ENCODE measurements around the gene LRRC41. TPM values are rescaled to one million over a fixed set of nuclear protein-coding genes. Genes with fewer than 3 reads are reported as not detected.

Gene LRRC41
- total and polyA plus RNA-seq, 4 donors, result 21.6 to 63.0 (median 50.3) TPM

- ATAC-seq (ENCODE audit: insufficient read depth, low FRiP score) (no peak), DNase-seq (no peak)
- no peaks in the 10 kb centered on the region for H3K4me1 ChIP-seq (ENCODE audit: control insufficient read depth in 5 of 5, insufficient read depth in 5 of 5, low read length in 5 of 5)
- WGBS, 2 donors, result 90 to 98% methylated on average over 1 of the region's 1 CpG
- no peaks in the 10 kb centered on the region for H3K9me3 ChIP-seq (ENCODE audit: control insufficient read depth in 4 of 4, insufficient read depth in 3 of 4, low read length in 3 of 4)
- no peak overlapping the region for H3K27ac ChIP-seq (ENCODE audit: low read depth in 1 of 2, low read length in 1 of 2)
- peaks cover 0 to 13% (median 5%) of the 10 kb centered on the region in 4 donors for H3K36me3 ChIP-seq (ENCODE audit: control insufficient read depth in 4 of 4, insufficient read depth in 4 of 4, low read length in 4 of 4)
- no peak overlapping the region for H3K4me3 ChIP-seq
- no peak for TF ChIP-seq CTCF (IDR thresholded peaks at IDR 0.05; ENCODE audit: control extremely low read depth, extremely low read depth)
- H3K9ac ChIP-seq (ENCODE audit: insufficient read depth in 1 of 2, low read length in 2 of 2), result no peak overlapping the region
- H3K27me3 ChIP-seq (ENCODE audit: control insufficient read depth in 3 of 3, insufficient read depth in 3 of 3, low read length in 2 of 3), result no peaks in the 10 kb centered on the region
These were observed 34.8 kb downstream of the LRRC41 start for GRCh38 chr1:46268578-46268977.

GRCh38 chr1:46263146-46263545 lies 40.3 kb downstream of the LRRC41 start:
- WGBS, 2 donors, result 88 to 91% methylated on average over 2 of the region's 2 CpGs
- Histone ChIP-seq H3K36me3 (ENCODE audit: control insufficient read depth in 4 of 4, insufficient read depth in 4 of 4, low read length in 4 of 4) (peaks cover 0 to 10% (median 5%) of the 10 kb centered on the region in 4 donors), H3K4me1 (ENCODE audit: control insufficient read depth in 5 of 5, insufficient read depth in 5 of 5, low read length in 5 of 5) (no peaks in the 10 kb centered on the region), H3K9me3 (ENCODE audit: control insufficient read depth in 4 of 4, insufficient read depth in 3 of 4, low read length in 3 of 4) (no peaks in the 10 kb centered on the region), H3K4me3 (no peak overlapping the region), H3K27ac (ENCODE audit: low read depth in 1 of 2, low read length in 1 of 2) (no peak overlapping the region), H3K9ac (ENCODE audit: insufficient read depth in 1 of 2, low read length in 2 of 2) (no peak overlapping the region), H3K27me3 (ENCODE audit: control insufficient read depth in 3 of 3, insufficient read depth in 3 of 3, low read length in 2 of 3) (no peaks in the 10 kb centered on the region)
- DNase-seq (no peak), ATAC-seq (ENCODE audit: insufficient read depth, low FRiP score) (no peak)
- no peak for TF ChIP-seq CTCF (IDR thresholded peaks at IDR 0.05; ENCODE audit: control extremely low read depth, extremely low read depth)

GRCh38 chr1:46262508-46262907 lies 40.9 kb downstream of the LRRC41 start:
- TF ChIP-seq CTCF (IDR thresholded peaks at IDR 0.05; ENCODE audit: control extremely low read depth, extremely low read depth), result no peak
- no peak for ATAC-seq (ENCODE audit: insufficient read depth, low FRiP score)
- Histone ChIP-seq H3K4me3 (no peak overlapping the region), H3K27me3 (ENCODE audit: control insufficient read depth in 3 of 3, insufficient read depth in 3 of 3, low read length in 2 of 3) (no peaks in the 10 kb centered on the region), H3K36me3 (ENCODE audit: control insufficient read depth in 4 of 4, insufficient read depth in 4 of 4, low read length in 4 of 4) (peaks cover 0 to 9% (median 3%) of the 10 kb centered on the region in 4 donors), H3K4me1 (ENCODE audit: control insufficient read depth in 5 of 5, insufficient read depth in 5 of 5, low read length in 5 of 5) (no peaks in the 10 kb centered on the region), H3K27ac (ENCODE audit: low read depth in 1 of 2, low read length in 1 of 2) (no peak overlapping the region), H3K9ac (ENCODE audit: insufficient read depth in 1 of 2, low read length in 2 of 2) (no peak overlapping the region), H3K9me3 (ENCODE audit: control insufficient read depth in 4 of 4, insufficient read depth in 3 of 4, low read length in 3 of 4) (no peaks in the 10 kb centered on the region)
- 96 to 100% methylated on average over 1 of the region's 1 CpG for WGBS, 2 donors
- no peak for DNase-seq

GRCh38 chr1:46256523-46256922 lies 46.9 kb downstream of the LRRC41 start:
- Histone ChIP-seq H3K9ac (ENCODE audit: insufficient read depth in 1 of 2, low read length in 2 of 2) (no peak overlapping the region), H3K9me3 (ENCODE audit: control insufficient read depth in 4 of 4, insufficient read depth in 3 of 4, low read length in 3 of 4) (no peaks in the 10 kb centered on the region), H3K36me3 (ENCODE audit: control insufficient read depth in 4 of 4, insufficient read depth in 4 of 4, low read length in 4 of 4) (peaks cover 0 to 9% (median 1%) of the 10 kb centered on the region in 4 donors), H3K27ac (ENCODE audit: low read depth in 1 of 2, low read length in 1 of 2) (no peak overlapping the region), H3K27me3 (ENCODE audit: control insufficient read depth in 3 of 3, insufficient read depth in 3 of 3, low read length in 2 of 3) (no peaks in the 10 kb centered on the region), H3K4me1 (ENCODE audit: control insufficient read depth in 5 of 5, insufficient read depth in 5 of 5, low read length in 5 of 5) (no peaks in the 10 kb centered on the region), H3K4me3 (no peak overlapping the region)
- DNase-seq (no peak), ATAC-seq (ENCODE audit: insufficient read depth, low FRiP score) (no peak)
- WGBS, 2 donors, result 94 to 100% methylated on average over 2 of the region's 2 CpGs
- TF ChIP-seq CTCF (IDR thresholded peaks at IDR 0.05; ENCODE audit: control extremely low read depth, extremely low read depth), result no peak

Data from lung (tissue), 12 donors.